Ecto neural progenitor cell (in vitro differentiated cells): Measurements from ENCODE around the gene ZNF853.
"Not testable (repeated sequence)": the region's sequence is repeated elsewhere in the genome, so short reads cannot be mapped to it uniquely, and the experiment has no call there.

Experiments used
- DNase-seq: peaks from one replicate; pipeline ENCODE4 v3.0.0-alpha.2; 2018; ENCODE audit warnings: low spot score

Gene ZNF853

GRCh38 chr7:6614953-6615722, at the start of gene ZNF853:
Gene ZNF853, plus strand, starts transcription at chr7:6615610. Its CDS starts 565 bp downstream, at chr7:6616175.
- DNase-seq, result peak; percentile 74

GRCh38 chr7:6565655-6566054, 49.8 kb upstream of the ZNF853 start:
- DNase-seq, result no peak

- no peak for DNase-seq
Observed at GRCh38 chr7:6567886-6568285, 47.5 kb upstream of the ZNF853 start.

DNA sequence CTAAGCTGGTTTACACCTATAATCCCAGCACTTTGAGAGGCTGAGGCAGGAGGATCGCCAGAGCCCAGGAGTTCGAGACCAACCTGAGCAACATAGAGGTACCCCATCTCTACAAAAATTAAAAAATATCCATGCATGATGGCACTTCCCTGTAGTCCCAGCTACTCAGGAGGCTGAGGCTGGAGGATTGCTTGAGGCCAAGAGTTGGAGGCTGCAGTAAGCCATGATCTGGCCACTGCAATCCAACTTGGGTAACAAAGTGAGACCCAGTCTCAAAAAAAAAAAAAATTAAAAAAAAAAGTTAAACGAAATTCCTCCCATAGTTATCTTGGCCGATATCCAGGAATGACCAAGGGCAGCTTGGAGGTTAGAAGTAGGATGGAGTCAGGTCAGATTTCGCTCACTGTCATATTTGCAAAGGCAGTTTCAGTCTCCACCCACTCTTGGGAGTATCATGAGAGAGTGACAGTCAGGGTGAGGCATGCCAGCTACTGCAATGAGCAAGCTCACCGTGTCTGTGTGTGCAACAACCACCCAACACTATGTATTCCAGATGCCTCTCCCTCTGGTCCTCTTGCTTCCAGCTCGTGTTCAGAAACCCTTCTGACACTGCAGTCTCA, 44.1 kb upstream of the ZNF853 start:
- DNase-seq, result no peak

DNA sequence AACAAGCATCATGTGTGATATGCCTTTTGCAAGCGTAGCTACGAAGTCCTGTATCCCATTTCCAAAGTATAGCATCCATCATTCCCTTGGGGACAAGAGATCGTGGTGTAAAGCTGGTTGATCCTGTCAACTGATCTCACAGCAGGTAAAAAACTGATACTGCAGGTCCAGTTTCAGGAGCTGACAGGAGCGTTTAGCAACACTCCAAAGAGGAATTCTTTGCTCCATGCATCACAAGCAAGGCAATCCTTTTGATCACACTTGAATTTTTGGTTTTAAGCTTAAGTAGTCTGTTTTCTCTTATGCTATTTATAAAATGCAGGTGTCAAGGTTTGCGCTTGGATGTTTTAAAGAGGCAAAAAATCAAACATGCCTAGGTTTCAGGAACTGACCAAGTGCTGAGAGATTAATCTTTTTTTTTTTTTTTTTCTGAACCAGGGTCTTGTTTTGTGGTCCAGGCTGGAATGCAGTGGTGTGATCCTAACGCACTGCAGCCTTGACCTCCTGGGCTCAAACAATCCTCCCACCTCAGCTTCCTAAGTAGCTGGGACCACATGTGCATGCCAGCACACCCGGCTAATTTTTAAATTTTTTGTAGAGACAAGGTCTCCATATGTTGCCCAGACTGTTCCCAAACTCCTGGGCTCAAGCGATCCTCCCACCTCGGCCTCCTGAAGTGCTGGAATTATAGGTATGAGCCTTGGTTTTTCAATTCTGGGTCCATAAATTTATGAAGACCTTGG, 40.0 kb upstream of the ZNF853 start:
- DNase-seq, result no peak

DNA sequence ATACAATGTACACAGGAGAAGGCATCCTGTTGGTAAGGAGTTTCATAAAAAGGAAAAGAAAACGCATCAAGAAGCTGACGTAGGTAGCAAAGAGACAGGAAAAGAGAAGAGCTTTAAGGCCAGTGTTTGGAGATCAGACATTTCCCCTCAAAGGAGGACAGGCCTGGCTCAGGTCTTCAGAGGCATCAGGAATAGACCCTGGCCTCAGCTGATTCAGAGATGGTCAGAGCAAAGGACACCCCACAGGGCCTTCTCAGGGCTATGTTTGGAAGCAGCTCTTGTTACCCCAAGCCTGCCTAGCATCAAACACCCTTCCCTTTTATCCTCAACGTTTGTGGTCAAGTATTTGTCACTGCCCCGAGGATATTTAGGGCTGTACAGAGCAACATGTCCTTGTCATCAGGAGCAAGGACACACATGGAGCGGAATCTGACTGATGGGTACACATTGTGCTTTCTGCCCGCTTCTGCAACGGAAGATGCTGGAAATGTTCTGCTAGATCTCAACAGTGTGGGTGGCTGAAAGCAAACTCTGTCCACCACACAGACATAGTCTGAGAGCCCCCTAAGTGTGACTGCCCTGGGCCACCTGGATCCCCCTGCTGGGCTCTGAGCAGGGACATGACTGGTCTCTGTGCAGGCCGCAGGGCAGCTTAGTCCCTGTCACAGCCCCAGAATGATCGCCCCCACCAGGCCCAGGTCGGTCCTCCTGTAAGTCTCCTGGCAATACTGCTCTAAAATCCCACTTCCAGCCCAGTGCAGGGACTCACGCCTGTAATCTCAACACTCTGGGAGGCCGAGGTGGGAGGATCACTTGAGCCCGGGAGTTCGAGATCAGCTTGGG, 39.2 kb upstream of the ZNF853 start:
- no peak for DNase-seq

DNA sequence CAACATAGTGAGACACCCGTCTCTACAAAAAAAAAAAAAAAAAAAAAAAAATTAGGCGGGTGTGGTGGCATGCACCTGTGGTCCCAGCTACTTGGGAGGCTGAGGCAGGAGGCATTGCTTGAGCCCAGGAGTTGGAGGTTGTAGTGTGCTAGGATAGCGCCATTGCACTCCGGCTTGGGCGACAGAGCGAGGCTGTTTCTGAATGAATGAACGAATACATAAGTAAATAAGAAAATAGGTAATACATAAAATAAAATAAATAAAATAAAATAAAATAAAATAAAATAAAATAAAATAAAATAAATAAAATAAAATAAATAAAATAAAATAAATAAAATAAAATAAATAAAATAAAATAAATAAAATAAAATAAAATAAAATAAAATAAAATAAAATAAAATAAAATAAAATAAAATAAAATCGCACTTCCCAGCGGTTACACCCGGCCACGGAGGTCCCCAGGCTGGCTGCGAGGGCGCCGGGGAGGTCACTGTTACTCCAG, 38.5 kb upstream of the ZNF853 start:
- not testable (repeated sequence) for DNase-seq

- peak; percentile 83 for DNase-seq
Observed at GRCh38 chr7:6577369-6578113, 37.9 kb upstream of the ZNF853 start, which contains the start of gene ZDHHC4. Gene ZDHHC4, plus strand, starts transcription at chr7:6577454. Its CDS starts 3,108 bp downstream, at chr7:6580562.

- no peak for DNase-seq
Observed at GRCh38 chr7:6578114-6579084, 37.0 kb upstream of the ZNF853 start.

DNA sequence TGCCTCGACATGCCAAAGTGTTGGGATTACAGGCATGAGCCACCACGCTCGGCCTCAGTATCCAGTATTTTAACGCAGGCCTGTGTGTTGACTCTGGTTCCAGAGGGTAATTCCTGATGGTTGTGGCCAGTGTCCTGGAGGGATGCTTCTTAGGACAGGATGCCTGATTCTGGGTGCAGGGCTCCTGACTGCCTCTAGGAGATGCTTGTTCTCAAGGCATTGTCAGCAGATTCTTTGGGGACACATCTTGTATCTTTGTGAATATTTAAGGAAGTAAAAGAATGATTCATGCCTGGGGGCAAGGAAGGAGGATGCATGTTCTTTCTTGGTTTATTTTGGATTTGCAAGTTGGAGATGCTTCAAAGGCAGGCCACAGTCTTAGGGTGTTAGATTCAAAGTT, 36.0 kb upstream of the ZNF853 start:
- DNase-seq, result no peak

DNA sequence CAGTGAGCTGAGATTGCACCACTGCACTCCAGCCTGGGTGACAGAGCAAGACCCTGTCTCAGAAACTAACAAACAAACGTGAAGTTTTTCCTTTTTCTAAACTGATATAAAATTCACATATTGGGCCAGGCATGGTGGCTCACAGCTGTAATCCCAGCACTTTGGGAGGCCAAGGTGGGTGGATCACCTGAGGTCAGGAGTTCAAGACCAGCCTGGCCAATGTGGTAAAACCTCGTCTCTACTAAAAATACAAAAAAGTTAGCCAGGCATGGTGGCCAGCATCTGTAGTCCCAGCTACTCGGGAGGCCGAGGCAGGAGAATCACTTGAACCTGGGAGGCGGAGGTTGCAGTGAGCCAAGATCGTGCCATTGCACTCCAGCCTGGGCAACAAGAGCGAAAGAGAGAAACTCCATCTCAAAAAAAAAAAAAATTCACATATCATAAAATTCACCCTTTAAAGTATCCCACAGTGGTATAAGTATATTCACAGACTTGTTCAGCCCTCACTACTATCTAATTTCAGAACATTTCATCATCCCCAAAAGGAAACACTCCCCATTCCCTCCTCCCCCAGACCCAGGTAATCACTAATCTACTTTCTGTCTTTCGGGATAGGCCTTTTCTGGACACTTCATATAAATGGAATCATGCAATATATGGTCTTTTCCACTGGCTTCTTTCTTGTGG, 29.5 kb upstream of the ZNF853 start:
- not testable (repeated sequence) for DNase-seq

GRCh38 chr7:6588566-6588965, 26.8 kb upstream of the ZNF853 start:
- no peak for DNase-seq

GRCh38 chr7:6589151-6589828, 26.1 kb upstream of the ZNF853 start:
- DNase-seq, result no peak

GRCh38 chr7:6589829-6590644, 25.4 kb upstream of the ZNF853 start, which contains the start of gene INTS15:
Gene INTS15, plus strand, starts transcription at chr7:6590021. Its CDS starts 263 bp downstream, at chr7:6590284.
- peak; percentile 89 for DNase-seq

DNA sequence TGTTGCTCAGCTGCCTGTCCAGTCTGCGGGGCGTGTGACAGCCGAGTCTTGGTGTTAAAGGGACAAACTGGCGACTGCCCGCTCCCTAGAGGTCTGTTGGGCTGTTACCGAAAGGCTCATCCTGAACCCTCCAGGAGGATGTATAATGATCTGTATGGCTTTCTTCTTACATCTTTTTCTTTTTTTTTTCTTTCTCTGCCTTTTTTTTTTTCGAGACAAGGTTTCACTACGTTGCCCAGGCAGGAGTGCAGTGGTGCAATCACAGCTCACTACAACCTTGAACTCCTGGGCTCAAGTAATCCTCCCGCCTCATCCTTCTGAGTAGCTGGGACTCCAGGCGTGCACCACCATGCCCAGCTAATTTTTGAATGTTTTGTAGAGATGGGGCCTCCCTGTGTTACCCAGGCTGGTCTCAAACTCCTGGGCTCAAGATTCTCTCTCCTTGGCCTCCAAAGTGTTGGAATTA, 24.7 kb upstream of the ZNF853 start:
- no peak for DNase-seq

- no peak for DNase-seq
Observed at GRCh38 chr7:6600093-6600492, 15.3 kb upstream of the ZNF853 start.

DNA sequence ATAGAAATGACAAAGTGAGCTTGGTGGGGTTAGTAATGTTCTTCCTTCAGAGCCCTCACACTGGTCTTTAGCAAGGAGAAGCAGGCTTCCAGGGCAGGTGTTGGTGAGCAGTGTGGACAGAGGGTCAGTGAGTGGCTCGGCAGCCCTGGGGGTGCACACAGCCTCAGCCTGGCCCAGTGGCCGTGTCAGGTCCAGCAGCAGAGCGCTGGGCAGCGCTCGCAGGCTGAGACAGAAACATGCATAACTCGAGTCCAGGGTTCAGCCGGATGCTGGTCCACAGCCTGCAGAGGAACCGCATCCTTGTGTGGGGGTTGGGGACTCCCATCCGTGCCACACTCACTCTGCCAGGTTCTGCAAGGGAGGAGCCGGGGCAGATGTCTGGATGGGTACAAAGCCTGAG, 11.0 kb upstream of the ZNF853 start:
- no peak for DNase-seq
